B cell (primary cell): ENCODE results near the gene NMNAT3. TPM values are rescaled to one million over a fixed set of nuclear protein-coding genes. Genes with fewer than 3 reads are reported as not detected.

Experiments used
- ATAC-seq: fragments of 200-7000 bp; cut with Tn5 transposase; one replicate; pipeline ENCODE4 v1.10.0; 2021; ENCODE audit warnings: low read depth, mild to moderate bottlenecking, moderate number of reproducible peaks, moderate library complexity
- CTCF ChIA-PET: fragments of 350-600 bp; sonication (Branson Sonifier 250); formaldehyde crosslinking; loops from one replicate; lab custom pipeline; 2021; ENCODE audit warnings: antibody characterized with exemption, inconsistent platforms; lab: Charles Lee
- POLR2A ChIA-PET: fragments of 350-600 bp; sonication (Branson Sonifier 250); formaldehyde crosslinking; loops from one replicate; lab custom pipeline; 2021; ENCODE audit warnings: antibody characterized with exemption; lab: Charles Lee
- DNase-seq: peaks from one replicate; pipeline ENCODE4 v3.0.0; 2013
- H2AFZ ChIP-seq: 2 replicates; pipeline ENCODE4 v1.6.1; 2012; ENCODE audit warnings: mild to moderate bottlenecking, low read depth, low read length; ENCODE audit not compliant: insufficient read depth, poor library complexity, severe bottlenecking
- H3K27ac ChIP-seq, 2 donors: 1 replicate in 1 of 2; 2 replicates in 1 of 2; pipeline ENCODE4 v1.5.1; 2012 to 2013; ENCODE audit warnings: low read length in 2 of 2, mild to moderate bottlenecking in 2 of 2, moderate library complexity in 1 of 2
- H3K27me3 ChIP-seq, 4 experiments: fragments of 200-600 bp in 1 of 4; sonication (generic) in 1 of 4; replicated peaks in 1 of 4; 1 replicate in 2 of 4; 2 replicates in 2 of 4; pipeline versions ENCODE4 v1.6.1 to v1.7.0; 2013 to 2016; ENCODE audit warnings: low read length in 3 of 4, mild to moderate bottlenecking in 2 of 4, mixed read lengths in 1 of 4, moderate library complexity in 1 of 4; ENCODE audit not compliant: insufficient read depth in 4 of 4, control insufficient read depth in 3 of 4; ENCODE audit errors: control extremely low read depth in 1 of 4
- H3K36me3 ChIP-seq, 2 experiments: replicated peaks in 1 of 2; 1 replicate in 1 of 2; 2 replicates in 1 of 2; pipeline versions ENCODE4 v1.6.1 to v1.7.1; 2013; ENCODE audit warnings: low read length in 1 of 2; ENCODE audit not compliant: insufficient read depth in 2 of 2, control insufficient read depth in 1 of 2; ENCODE audit errors: control extremely low read depth in 1 of 2, extremely low read depth in 1 of 2
- H3K4me1 ChIP-seq, 2 donors: fragments of 200-600 bp in 1 of 2; sonication (generic) in 1 of 2; 1 replicate in 1 of 2; 2 replicates in 1 of 2; pipeline versions ENCODE4 v1.5.1 to v1.6.1; 2013 to 2017; ENCODE audit warnings: low read length in 2 of 2; ENCODE audit not compliant: control insufficient read depth in 2 of 2, insufficient read depth in 2 of 2
- H3K4me2 ChIP-seq: replicated peaks from 2 replicates; pipeline ENCODE3; 2012; ENCODE audit warnings: mild to moderate bottlenecking, low read depth, low read length; ENCODE audit not compliant: poor library complexity, severe bottlenecking
- H3K4me3 ChIP-seq, 5 experiments: fragments of 200-600 bp in 1 of 5; sonication (generic) in 1 of 5; 1 replicate in 3 of 5; 2 replicates in 2 of 5; pipeline versions ENCODE4 v1.5.1 to v1.7.0; 2011 to 2016; ENCODE audit warnings: low read length in 4 of 5, mild to moderate bottlenecking in 4 of 5, low read depth in 2 of 5, control low read depth in 1 of 5, moderate library complexity in 1 of 5; ENCODE audit not compliant: insufficient read depth in 1 of 5; ENCODE audit errors: control extremely low read depth in 1 of 5, extremely low read depth in 1 of 5
- H3K79me2 ChIP-seq: fragments of 200-600 bp; sonication (generic); one replicate; pipeline ENCODE4 v1.6.0; 2016; ENCODE audit warnings: low read length; ENCODE audit not compliant: control insufficient read depth, insufficient read depth
- H3K9ac ChIP-seq: fragments of 200-600 bp; sonication (generic); 2 replicates; pipeline ENCODE4 v1.6.1; 2017; ENCODE audit warnings: mild to moderate bottlenecking, low read length, moderate library complexity
- H3K9me3 ChIP-seq, 3 donors: one replicate each; pipeline versions ENCODE4 v1.6.1 to v1.7.1; 2013; ENCODE audit warnings: low read length in 2 of 3; ENCODE audit not compliant: control insufficient read depth in 2 of 3, insufficient read depth in 1 of 3; ENCODE audit errors: control extremely low read depth in 1 of 3
- H4K20me1 ChIP-seq: 2 replicates; pipeline ENCODE4 v1.6.0; 2012; ENCODE audit warnings: mild to moderate bottlenecking, low read length; ENCODE audit not compliant: insufficient read depth, control insufficient read depth, poor library complexity, severe bottlenecking
- H3K27ac Mint-ChIP-seq: one replicate; pipeline ENCODE4 v1.8.0; 2021; ENCODE audit warnings: mixed read lengths
- H3K27me3 Mint-ChIP-seq: one replicate; pipeline ENCODE4 v1.8.0; 2021; ENCODE audit warnings: mixed read lengths
- H3K4me1 Mint-ChIP-seq: one replicate; pipeline ENCODE4 v1.8.0; 2021; ENCODE audit warnings: mixed read lengths
- H3K4me3 Mint-ChIP-seq: one replicate; pipeline ENCODE4 v1.8.0; 2021; ENCODE audit warnings: mixed read lengths
- H3K9me3 Mint-ChIP-seq: one replicate; pipeline ENCODE4 v1.8.0; 2022; ENCODE audit warnings: mixed read lengths; ENCODE audit not compliant: insufficient read depth
- EZH2 ChIP-seq: IDR thresholded peaks from 2 replicates; pipeline ENCODE4 v1.6.1; 2012; ENCODE audit warnings: borderline replicate concordance, low read depth, mild to moderate bottlenecking, moderate library complexity, low read length; ENCODE audit not compliant: insufficient read depth, poor library complexity, severe bottlenecking
- WGBS: methylation state at CpG from one replicate; pipeline ENCODE4 v1.1.5; 2013; ENCODE audit warnings: missing lambda C conversion rate; ENCODE audit not compliant: insufficient coverage; 5-methylcytosine and 5-hydroxymethylcytosine counted together
- intact Hi-C: fragments of 100-400 bp; cut with micrococcal nuclease; formaldehyde crosslinking; loops from one replicate; pipeline ENCODE4 v1.10.0; 2022
- polyA plus RNA-seq: library from polyadenylated mRNA; depleted of rRNA; stranded (reverse); fragments of >200 nt; gene quantifications from 2 replicates; pipeline ENCODE4 v1.2.3, GENCODE V29; 2012
- total RNA-seq, 2 donors: library from RNA; stranded (reverse); fragments of 120-200 nt in 1 of 2; gene quantifications; 1 replicate in 1 of 2; 2 replicates in 1 of 2; pipeline versions ENCODE4 v1.2.3 to v1.2.4, GENCODE V29; 2013 to 2022
- TF ChIP-seq, protein P1 (sequence below): fragments of 200-600 bp; IDR thresholded peaks from one replicate; pipeline ENCODE4 v1.8.0; 2022; ENCODE audit warnings: antibody characterized with exemption, mild to moderate bottlenecking

Gene NMNAT3
- total and polyA plus RNA-seq, 2 donors (not counting 1 experiment from before 2014, with no cell fraction given), result 1.9 to 3.3 TPM

DNA sequence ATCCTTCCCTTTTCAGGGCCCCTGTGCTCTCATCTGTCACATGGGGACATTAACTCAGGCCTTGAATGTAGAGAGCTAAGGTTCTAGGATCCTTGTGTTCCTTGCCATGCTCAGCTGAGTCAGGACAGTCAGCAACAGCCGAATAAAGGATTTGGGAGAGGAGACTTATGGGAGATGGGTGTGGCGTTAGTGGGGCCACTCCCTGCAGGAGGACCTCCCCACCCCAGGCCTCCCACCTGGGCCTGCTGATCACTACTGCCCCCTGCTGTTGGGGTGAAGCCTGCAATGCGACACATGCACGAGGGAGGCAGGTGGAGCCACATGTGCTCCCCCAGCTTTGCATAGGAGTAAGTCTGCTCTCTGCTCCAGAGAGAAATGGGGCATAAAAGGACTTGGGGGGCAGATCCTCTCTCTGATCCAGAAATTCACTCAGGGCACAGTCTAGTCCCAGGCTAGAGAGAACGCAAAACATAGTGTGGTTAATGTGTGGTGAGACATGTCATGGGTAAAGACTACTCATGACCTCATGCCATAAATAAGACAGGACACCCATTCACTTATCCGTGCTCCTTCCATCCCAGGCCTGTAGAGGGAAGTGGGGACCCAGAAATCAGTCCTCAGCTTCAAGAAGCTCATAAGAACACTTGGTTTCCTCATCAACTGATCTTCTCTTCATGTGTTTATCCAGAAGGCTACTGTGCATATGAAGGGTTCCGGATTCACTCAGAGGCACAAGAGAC lies 157.6 kb downstream of the NMNAT3 start:
- no peaks in the 10 kb centered on the region for H3K79me2 ChIP-seq
- no peak overlapping the region for H3K4me3 ChIP-seq
- no peak for ATAC-seq
- H3K27ac Mint-ChIP-seq, result no peak overlapping the region
- H3K4me1 ChIP-seq, result no peaks in the 10 kb centered on the region
- DNase-seq, result no peak
- WGBS, result 72% methylated on average over 3 of the region's 7 CpGs
- H3K4me1 Mint-ChIP-seq, result no peaks in the 10 kb centered on the region
- no peaks in the 10 kb centered on the region for H3K36me3 ChIP-seq
- H3K4me2 ChIP-seq, result no peak overlapping the region
- H2AFZ ChIP-seq, result no peak overlapping the region
- H3K9me3 Mint-ChIP-seq, result no peaks in the 10 kb centered on the region
- no peaks in the 10 kb centered on the region for H3K9me3 ChIP-seq
- ChIA-PET CTCF (no interaction called here), POLR2A (no interaction called here)
- no peak overlapping the region for H3K4me3 Mint-ChIP-seq
- intact Hi-C loops, result no loop called here
- H3K27me3 Mint-ChIP-seq, result peaks cover 3% of the 10 kb centered on the region
- no peak overlapping the region for H3K9ac ChIP-seq
- TF ChIP-seq EZH2, result no peak
- TF ChIP-seq, protein P1, sequence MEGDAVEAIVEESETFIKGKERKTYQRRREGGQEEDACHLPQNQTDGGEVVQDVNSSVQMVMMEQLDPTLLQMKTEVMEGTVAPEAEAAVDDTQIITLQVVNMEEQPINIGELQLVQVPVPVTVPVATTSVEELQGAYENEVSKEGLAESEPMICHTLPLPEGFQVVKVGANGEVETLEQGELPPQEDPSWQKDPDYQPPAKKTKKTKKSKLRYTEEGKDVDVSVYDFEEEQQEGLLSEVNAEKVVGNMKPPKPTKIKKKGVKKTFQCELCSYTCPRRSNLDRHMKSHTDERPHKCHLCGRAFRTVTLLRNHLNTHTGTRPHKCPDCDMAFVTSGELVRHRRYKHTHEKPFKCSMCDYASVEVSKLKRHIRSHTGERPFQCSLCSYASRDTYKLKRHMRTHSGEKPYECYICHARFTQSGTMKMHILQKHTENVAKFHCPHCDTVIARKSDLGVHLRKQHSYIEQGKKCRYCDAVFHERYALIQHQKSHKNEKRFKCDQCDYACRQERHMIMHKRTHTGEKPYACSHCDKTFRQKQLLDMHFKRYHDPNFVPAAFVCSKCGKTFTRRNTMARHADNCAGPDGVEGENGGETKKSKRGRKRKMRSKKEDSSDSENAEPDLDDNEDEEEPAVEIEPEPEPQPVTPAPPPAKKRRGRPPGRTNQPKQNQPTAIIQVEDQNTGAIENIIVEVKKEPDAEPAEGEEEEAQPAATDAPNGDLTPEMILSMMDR, result no peak
- H4K20me1 ChIP-seq, result no peaks in the 10 kb centered on the region
- peaks cover 0 to 3% (median 0%) of the 10 kb centered on the region in 4 experiments for H3K27me3 ChIP-seq
- no peak overlapping the region for H3K27ac ChIP-seq
